ENCODE measurements around the gene CLIP4.
A peak's percentile ranks its signal among the peaks of the same experiment; 100 is the strongest.

The CLIP4 gene

DNA sequence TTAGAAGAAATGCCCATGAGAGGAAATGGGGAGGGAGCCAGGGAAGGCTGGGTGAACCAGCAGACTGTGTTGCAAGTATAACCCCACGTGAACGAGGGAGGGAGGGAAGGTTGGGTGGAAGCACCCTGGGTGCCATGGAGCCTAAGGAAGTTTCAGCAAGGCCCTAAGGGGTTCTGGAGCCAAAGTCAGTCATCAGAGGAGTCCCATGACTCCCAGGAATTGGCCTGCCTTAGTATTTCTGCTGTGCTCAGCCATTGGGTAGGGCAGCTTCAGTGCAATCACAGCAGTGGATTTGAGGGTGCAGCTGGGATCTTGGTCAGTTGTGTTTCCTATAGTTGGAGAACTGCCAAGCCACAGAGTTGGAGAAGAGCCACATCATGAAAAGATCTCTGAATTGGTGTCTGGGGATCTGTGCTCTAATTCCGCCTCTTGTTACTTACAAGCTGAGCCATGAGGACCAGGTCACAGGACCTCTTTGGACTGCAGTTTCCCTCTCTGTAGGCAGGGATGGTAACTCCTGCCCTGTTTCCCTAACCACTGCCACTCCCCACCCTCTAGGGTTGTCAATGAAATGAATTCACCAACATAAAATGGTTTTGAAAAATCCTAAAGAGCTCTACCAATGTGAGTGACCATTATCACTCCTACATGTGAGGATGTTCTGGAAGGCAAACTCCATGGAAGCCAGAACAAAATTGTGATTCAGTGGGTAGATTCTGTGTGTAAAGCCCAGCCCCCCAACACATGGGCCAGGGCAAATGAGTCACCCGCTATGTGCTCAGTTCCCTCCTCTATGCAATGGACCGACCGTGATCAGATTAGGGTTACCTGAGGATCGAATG is 108.9 kb downstream of the CLIP4 start:
- DNase-seq, result peak; percentile 95

- no peak for DNase-seq
Measured at GRCh38 chr2:29224693-29225551, 109.7 kb downstream of the CLIP4 start.

GRCh38 chr2:29225814-29226213 is 110.6 kb downstream of the CLIP4 start:
- DNase-seq, result no peak

- DNase-seq, result no peak
Measured at GRCh38 chr2:29226375-29226774, 111.2 kb downstream of the CLIP4 start.

DNA sequence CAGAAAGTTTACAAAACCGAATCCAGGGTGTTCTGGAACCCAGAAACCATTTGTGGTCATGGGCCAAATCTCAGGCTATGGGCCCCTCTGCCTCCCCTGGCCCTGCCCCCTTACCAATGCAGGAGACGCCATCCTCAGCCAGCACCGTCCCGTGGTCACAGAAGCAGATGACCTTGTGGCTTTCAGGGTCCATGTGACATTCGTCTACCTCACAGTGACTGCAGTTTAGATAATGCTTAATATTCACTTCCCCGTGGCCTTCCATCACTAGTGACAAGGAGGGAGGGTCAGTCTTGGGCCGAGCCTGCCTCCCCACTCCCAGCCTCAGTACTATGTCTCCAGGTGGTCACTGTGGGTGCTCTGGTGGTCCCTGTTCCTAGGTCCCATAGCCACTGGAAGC is 111.6 kb downstream of the CLIP4 start:
- DNase-seq, result no peak

DNA sequence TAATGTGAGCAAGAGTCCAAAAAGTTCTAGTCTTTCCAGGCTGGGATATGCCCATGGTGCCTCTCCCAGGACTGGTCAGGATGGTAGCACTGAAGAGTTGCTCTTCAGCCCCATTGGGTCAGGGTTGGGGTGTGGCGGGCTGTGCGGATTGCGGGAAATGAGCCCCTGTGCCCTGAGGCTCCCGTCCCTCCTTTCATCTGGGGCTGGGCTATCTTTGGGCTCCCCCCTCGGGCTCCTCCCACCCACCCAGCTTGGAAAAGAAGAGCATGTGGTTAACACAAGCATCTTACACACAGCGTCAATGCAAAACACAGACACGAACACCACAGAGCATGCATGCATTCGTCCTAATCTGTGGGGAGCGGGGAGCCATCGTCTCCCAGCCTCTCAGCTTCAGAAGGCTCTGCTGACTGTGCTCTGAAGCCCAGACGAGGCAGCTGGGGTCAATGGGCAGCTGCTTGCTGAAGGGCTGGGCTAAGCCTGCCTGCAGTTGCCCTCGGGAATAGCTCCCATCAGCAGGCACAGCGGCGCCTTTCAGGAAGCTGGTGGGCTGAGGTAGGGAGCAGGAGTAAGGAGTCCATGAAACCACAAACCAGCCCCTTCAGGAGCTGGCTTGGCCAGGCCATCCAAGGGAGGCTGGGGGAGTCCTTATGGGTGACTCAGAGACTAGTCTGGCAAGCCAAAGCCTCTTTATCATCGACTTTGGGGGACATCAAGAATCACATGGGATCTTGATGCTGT is 112.9 kb downstream of the CLIP4 start:
- peak; percentile 66 for DNase-seq

- DNase-seq, result no peak
Measured at GRCh38 chr2:29228947-29229346, 113.7 kb downstream of the CLIP4 start.

DNA sequence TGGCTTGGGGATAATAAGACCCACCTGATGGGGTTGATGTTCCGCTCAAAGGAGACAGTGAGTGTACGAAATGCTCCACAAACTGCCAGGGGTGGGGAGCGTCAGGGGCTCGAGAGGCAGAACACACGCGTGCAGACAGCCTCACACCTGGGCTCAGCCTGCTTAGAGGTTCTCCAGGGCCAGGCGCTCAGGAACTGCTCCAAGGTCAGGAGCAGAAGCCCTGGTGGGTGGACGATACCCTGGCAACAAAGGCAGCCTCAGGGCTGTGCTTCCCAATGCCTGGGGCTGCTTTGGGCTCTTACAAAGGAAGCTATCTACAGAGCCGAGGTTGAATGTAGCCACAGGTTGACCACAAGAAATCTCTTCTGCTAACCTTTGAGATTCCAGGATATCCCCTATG is 114.4 kb downstream of the CLIP4 start:
- DNase-seq, result no peak

- DNase-seq, result no peak
Measured at GRCh38 chr2:29232041-29232440, 116.8 kb downstream of the CLIP4 start.

DNA sequence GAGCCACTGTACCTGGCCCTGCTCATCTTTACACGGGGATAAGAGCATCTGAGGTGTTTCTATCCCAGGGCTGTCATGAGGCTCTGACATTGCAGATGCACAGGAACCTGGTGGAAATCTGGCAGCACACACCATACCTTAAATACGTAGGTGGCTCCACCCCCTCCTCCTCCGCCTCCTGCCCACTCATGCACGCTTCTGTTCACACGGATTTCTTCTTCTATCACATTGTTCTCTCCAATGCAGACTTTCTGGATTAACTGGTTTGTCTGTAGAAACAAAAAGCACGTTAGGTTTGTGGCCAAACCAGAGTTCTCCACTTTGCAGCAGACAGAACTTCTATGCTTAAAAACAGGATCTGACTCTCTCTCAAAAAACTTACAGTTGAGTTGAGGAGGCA is 118.2 kb downstream of the CLIP4 start:
- peak; percentile 32 for DNase-seq

DNA sequence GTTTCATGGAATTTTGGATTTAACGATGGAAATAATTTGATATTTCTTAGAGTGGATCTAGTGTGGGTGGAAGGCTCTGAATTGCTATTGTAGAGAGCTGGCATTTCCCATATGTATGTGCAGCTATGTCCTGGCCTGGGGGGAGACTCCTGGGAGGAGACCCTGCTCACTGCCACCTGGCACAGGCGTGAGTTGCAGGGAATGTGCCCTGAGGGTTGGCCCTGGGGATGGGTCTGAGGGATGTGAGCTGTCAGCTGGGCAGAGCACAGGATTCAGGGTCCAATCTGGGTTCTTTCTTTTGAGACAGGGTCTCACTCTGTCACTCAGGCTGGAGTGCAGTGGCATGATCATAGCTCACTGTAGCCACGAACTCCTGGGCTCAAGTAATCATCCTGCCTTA is 120.2 kb downstream of the CLIP4 start:
- DNase-seq, result no peak

GRCh38 chr2:29236074-29236473 is 120.9 kb downstream of the CLIP4 start:
- no peak for DNase-seq

DNA sequence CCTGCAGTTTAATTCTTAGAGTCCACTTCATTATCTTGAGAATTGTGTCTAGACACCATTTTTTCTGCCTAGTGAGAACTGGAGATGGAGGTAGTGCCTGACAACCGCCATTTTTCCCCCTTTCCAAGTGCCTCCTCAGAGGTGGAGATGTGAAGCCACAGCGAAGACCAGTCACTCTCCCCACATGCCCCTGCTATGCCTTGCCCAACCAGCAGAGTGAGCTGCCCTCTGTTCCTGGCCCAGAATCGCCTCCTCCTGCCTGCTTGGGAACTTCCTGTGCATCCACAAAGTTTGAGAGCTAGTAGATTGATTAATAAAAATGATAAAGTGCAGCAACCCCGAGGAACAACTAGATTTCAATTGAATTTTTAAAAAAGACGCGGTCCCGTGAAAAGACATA is 123.3 kb downstream of the CLIP4 start:
- no peak for DNase-seq

All from DMS79 treated with DMSO at 0.1 percent for 48 hours (cell line).